Measurements from ENCODE around the gene SLC9A8.

DNA sequence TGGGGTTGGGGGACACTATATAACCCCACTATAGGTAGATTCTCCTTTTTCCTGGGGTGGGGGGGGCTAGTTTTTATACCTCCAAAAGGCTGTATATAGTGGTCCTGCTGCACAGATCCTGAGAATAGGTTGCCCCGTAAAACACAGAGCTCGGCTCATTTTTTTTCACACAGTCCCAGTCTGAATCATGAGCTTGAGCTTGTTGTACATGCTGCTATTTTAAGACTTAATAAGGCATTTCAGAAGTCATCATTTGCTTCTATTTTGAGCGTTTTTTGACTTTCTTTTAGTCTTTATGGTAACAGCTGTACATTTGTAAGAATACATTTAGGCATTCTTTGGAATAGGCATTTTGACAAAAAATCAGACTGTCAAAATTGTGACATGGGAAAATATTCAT is 30.5 kb downstream of the SLC9A8 start:
- TF ChIP-seq, protein P1, sequence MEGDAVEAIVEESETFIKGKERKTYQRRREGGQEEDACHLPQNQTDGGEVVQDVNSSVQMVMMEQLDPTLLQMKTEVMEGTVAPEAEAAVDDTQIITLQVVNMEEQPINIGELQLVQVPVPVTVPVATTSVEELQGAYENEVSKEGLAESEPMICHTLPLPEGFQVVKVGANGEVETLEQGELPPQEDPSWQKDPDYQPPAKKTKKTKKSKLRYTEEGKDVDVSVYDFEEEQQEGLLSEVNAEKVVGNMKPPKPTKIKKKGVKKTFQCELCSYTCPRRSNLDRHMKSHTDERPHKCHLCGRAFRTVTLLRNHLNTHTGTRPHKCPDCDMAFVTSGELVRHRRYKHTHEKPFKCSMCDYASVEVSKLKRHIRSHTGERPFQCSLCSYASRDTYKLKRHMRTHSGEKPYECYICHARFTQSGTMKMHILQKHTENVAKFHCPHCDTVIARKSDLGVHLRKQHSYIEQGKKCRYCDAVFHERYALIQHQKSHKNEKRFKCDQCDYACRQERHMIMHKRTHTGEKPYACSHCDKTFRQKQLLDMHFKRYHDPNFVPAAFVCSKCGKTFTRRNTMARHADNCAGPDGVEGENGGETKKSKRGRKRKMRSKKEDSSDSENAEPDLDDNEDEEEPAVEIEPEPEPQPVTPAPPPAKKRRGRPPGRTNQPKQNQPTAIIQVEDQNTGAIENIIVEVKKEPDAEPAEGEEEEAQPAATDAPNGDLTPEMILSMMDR (IDR thresholded peaks at IDR 0.05), result no peak
- no peak for TF ChIP-seq POLR2A (IDR thresholded peaks at IDR 0.05)

All from tibial nerve (tissue), 3 donors.